Measurements from ENCODE around the gene TUBGCP2. TPM values are rescaled to one million over a fixed set of nuclear protein-coding genes. Genes with fewer than 3 reads are reported as not detected.

TUBGCP2 gene
- total RNA-seq, 1 donor from 2014 or later: 53.2 TPM

GRCh38 chr10:133313192-133313591 lies 4.5 kb upstream of the TUBGCP2 start:
- H3K4me1 Mint-ChIP-seq (ENCODE audit: low read depth): peaks cover under 1% of the 10 kb centered on the region
- H3K27me3 Mint-ChIP-seq (ENCODE audit: low read depth): no peaks in the 10 kb centered on the region
- DNase-seq (ENCODE audit: low spot score): peak; percentile 52
- H3K36me3 Mint-ChIP-seq (ENCODE audit: low read depth): peaks cover 4% of the 10 kb centered on the region
- no peak overlapping the region for H3K27ac Mint-ChIP-seq (ENCODE audit: unreplicated experiment)
- H3K4me3 Mint-ChIP-seq (ENCODE audit: unreplicated experiment): no peak overlapping the region
- H3K9me3 Mint-ChIP-seq (ENCODE audit: low read depth): no peaks in the 10 kb centered on the region
- TF ChIP-seq, protein P1, sequence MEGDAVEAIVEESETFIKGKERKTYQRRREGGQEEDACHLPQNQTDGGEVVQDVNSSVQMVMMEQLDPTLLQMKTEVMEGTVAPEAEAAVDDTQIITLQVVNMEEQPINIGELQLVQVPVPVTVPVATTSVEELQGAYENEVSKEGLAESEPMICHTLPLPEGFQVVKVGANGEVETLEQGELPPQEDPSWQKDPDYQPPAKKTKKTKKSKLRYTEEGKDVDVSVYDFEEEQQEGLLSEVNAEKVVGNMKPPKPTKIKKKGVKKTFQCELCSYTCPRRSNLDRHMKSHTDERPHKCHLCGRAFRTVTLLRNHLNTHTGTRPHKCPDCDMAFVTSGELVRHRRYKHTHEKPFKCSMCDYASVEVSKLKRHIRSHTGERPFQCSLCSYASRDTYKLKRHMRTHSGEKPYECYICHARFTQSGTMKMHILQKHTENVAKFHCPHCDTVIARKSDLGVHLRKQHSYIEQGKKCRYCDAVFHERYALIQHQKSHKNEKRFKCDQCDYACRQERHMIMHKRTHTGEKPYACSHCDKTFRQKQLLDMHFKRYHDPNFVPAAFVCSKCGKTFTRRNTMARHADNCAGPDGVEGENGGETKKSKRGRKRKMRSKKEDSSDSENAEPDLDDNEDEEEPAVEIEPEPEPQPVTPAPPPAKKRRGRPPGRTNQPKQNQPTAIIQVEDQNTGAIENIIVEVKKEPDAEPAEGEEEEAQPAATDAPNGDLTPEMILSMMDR (IDR thresholded peaks at IDR 0.05): no peak

DNA sequence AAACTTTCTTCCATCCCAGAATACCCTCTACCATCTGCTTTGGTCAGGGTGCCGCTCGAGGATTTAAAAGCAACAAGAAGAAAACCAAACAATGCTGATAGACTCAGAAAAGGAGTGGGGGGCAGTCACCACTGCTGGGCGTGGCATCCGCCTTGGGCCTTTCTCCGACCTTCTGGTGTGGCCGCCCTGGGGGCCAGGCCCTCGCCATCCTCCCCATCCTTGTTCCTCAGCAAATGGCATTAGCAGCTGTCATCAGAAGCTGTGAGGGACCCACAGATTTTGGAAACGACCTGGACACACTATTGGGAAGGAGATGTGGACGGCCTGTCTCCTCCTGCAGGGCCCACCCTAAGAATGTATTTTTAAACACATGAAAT lies 4.1 kb upstream of the TUBGCP2 start:
- Mint-ChIP-seq H3K36me3 (ENCODE audit: low read depth) (peaks cover 5% of the 10 kb centered on the region), H3K4me1 (ENCODE audit: low read depth) (peaks cover 5% of the 10 kb centered on the region), H3K27me3 (ENCODE audit: low read depth) (no peaks in the 10 kb centered on the region), H3K9me3 (ENCODE audit: low read depth) (no peaks in the 10 kb centered on the region), H3K27ac (ENCODE audit: unreplicated experiment) (no peak overlapping the region), H3K4me3 (ENCODE audit: unreplicated experiment) (no peak overlapping the region)
- TF ChIP-seq, protein P1 (IDR thresholded peaks at IDR 0.05): no peak
- DNase-seq (ENCODE audit: low spot score): peak; percentile 56

- Mint-ChIP-seq H3K27ac (ENCODE audit: unreplicated experiment) (no peak overlapping the region), H3K4me1 (ENCODE audit: low read depth) (peaks cover 11% of the 10 kb centered on the region), H3K4me3 (ENCODE audit: unreplicated experiment) (no peak overlapping the region), H3K27me3 (ENCODE audit: low read depth) (no peaks in the 10 kb centered on the region), H3K36me3 (ENCODE audit: low read depth) (peaks cover 5% of the 10 kb centered on the region), H3K9me3 (ENCODE audit: low read depth) (no peaks in the 10 kb centered on the region)
- TF ChIP-seq, protein P1 (IDR thresholded peaks at IDR 0.05): no peak
- DNase-seq (ENCODE audit: low spot score): peak; percentile 77
These were observed 3.5 kb upstream of the TUBGCP2 start for GRCh38 chr10:133312016-133312768.

GRCh38 chr10:133311570-133311969 lies 2.9 kb upstream of the TUBGCP2 start:
- DNase-seq (ENCODE audit: low spot score): peak; percentile 66
- peaks cover 5% of the 10 kb centered on the region for H3K36me3 Mint-ChIP-seq (ENCODE audit: low read depth)
- H3K27me3 Mint-ChIP-seq (ENCODE audit: low read depth): no peaks in the 10 kb centered on the region
- no peak overlapping the region for H3K27ac Mint-ChIP-seq (ENCODE audit: unreplicated experiment)
- H3K4me3 Mint-ChIP-seq (ENCODE audit: unreplicated experiment): no peak overlapping the region
- H3K4me1 Mint-ChIP-seq (ENCODE audit: low read depth): peaks cover 17% of the 10 kb centered on the region
- TF ChIP-seq, protein P1 (IDR thresholded peaks at IDR 0.05): no peak
- no peaks in the 10 kb centered on the region for H3K9me3 Mint-ChIP-seq (ENCODE audit: low read depth)

DNA sequence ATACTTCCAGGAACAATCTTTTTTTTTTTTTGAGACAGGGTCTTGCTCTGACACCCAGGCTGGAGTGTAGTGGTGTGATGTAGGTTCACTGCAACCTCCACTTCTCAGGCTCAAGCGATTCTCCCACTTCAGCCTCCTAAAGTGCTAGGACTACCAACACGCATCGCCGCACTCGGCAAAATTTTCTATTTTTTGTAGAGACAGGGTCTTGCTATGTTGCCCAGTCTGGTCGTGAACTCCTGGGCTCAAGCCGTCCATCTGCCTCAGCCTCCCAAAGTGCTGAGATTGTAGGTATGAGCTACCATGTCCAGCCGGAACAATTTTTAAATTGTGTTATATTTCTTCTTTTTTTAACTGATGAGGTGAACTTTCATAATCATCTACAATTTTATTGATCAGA lies 2.1 kb upstream of the TUBGCP2 start:
- TF ChIP-seq, protein P1 (IDR thresholded peaks at IDR 0.05): no peak
- DNase-seq (ENCODE audit: low spot score): peak; percentile 24
- peaks cover 5% of the 10 kb centered on the region for H3K36me3 Mint-ChIP-seq (ENCODE audit: low read depth)
- no peak overlapping the region for H3K27ac Mint-ChIP-seq (ENCODE audit: unreplicated experiment)
- H3K9me3 Mint-ChIP-seq (ENCODE audit: low read depth): no peaks in the 10 kb centered on the region
- H3K4me1 Mint-ChIP-seq (ENCODE audit: low read depth): peaks cover 17% of the 10 kb centered on the region
- H3K4me3 Mint-ChIP-seq (ENCODE audit: unreplicated experiment): no peak overlapping the region
- H3K27me3 Mint-ChIP-seq (ENCODE audit: low read depth): no peaks in the 10 kb centered on the region

Data from chondrocyte (in vitro differentiated cells).